ELR (cell line): ENCODE measurements around the gene LEF1.
A peak's percentile ranks its signal among the peaks of the same experiment; 100 is the strongest.
"Not testable (repeated sequence)": the region's sequence is repeated elsewhere in the genome, so short reads cannot be mapped to it uniquely, and the experiment has no call there.

Source experiments
- DNase-seq: peaks from one replicate; pipeline ENCODE4 v3.0.0-alpha.2; 2015; ENCODE audit warnings: low read depth

LEF1 gene

DNA sequence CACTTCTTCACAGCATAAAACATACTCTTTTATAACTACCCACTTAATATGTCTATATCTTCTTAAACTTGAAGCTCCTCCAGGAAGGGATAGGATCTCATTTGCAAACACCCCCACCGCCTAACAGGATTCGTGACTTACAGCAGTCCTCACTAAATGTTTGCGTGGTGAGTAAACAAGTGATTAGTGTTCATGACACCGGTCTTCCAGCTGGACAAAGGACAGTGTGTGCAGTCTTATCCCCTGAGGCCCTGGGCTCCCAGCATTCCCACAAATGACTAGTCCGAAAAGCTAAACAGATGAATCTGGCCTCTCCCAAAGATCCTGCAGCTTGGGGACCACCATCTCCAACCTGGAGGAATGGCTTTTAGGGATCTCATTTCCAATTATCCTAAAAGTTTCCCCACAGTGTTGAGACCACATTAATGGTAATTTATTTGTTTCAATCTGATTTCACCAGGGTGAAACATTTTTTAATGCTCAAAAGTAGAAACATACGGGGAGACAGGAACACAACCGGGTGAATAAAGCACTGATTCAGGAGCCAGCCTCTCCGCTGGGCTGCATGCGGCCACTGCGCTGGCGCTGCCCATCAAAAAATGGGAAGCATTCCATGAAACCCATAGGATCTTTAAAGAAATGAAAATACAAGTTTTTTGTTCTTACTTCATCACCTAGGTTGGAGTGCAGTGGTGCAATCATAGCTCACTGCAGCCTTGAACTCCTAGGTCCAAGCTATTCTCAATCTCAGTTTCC, 109.9 kb downstream of the LEF1 start:
- peak; percentile 97 for DNase-seq

DNA sequence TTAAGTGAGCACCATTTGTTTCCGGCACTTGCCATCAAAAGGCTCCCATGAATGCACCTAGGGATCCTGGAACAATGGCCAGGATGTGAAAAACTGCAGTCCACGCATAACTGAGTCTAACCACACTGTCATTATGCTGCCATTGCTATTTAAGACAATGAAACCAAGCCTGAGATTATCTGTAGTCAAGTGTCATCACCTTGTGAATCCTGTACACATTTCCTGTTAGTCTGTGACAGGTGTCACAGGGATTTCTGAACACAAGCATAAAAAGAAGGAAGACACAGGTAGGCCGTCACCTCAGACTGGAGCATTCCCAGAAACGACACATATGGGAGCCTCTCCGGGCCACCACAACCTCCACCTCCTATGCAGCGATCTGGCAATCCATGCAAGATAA, 112.3 kb downstream of the LEF1 start:
- DNase-seq: no peak

DNA sequence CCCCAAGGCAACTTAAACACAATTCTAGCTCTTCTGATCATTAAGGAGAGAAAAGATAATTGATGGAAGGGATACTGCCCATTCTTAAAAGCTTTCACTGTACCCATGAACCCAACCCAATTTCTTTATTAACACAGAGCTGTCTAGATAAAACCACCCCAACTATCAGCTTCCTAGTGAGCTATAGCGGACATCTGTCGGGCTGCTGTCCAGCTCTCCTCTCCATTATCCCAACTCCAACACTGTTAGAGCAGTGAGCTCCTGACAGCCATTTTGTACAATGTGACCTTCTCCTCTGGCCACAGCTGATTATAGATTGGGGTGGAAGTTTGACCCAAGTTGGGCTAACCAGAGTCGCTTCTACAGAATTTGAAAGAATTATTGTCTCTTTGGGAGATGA, 112.9 kb downstream of the LEF1 start:
- DNase-seq: no peak

DNA sequence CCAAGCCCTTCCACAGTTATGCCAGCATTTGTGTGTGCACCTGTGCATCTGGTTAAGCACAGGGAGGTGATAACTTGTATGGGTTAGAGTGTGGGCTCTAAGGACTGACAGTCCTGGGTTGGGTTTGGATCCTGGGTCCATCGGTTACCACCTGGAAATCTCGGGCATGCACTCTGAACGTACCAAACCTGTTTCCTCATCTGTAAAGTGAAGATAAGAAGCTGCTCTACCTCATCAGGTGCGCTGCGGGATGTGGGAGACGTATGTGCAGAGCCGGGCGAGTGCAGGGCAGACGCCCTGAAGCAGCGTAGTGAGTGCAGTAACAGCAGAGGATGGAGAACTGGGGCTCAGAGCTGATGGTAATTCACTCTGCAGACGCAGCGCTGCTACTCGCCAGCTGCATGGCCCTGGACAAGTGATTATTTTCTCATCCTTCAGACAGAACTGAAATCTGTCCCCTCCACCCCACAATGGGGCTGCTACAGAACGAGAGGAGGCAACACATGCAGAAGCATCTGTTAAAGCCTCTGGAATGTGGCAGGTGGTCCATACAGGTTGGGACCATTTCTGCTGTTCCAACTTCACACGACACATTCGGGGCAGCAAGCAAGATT, 114.6 kb downstream of the LEF1 start:
- no peak for DNase-seq

DNA sequence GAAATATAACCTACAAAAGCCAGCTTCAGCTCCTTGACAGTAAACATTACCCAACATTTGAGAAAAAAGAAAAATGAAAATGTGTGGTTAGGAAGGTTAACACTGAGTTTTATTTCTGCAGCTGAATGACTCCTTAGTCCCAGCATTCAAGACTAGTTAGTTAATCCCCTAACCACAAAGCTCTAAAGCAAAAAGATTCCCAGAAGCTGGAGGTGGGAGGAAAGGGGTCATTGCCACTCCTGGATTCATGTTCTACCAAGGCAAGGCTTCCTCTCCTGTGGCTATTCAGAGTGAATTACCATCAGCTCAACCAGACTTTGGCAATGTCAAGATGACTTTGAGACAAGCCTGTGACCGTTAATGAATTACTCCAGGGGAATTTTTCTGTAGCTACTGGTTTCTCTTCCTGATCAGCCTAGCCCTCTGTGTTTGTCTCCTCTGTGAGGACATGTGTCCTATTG, 115.5 kb downstream of the LEF1 start:
- DNase-seq: no peak

DNA sequence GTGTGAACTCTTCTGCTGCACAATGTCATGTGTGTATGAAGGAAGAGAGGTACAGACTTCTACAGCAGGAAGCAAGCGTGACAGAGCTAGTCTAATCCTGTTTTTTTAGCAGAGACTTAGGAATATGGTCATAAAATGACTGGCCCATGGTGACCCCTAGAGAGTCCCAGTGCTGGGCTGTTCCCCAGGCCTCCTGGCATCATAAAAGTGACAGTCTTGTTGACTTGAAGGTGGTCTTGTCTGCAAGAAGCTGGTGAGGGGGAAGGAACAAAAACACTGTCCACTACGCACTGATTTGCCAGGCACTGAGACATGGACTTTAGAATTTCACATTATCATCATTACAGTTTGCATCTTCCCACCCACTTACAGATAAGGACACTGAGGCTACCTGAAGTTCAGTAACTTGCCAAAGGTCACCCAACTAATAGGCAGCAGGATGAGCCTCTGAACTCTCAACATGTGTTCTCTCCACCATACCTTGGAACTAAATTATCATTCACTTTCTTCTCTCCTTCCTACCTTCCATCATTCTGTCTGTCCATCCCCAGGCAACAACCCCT, 116.1 kb downstream of the LEF1 start:
- no peak for DNase-seq

DNA sequence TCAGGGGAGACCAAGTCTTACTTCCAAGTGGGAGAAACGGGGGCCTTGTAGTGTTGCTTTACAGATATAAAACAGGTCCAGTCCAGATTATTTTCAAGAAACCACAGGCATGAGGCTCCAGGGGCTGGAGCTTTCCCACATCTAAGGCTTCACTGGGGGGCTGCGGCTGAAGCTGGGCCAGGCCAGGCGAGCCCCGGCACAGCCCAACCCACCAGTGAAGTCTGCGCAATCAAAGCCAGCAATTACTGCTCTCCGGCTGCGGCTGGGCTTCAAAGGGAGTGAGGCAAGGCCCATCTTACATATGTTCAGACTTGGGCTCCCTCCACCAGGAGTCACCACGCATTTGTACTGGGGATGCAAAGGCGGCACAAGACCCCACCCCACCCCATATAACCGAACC, 117.4 kb downstream of the LEF1 start:
- DNase-seq: no peak

DNA sequence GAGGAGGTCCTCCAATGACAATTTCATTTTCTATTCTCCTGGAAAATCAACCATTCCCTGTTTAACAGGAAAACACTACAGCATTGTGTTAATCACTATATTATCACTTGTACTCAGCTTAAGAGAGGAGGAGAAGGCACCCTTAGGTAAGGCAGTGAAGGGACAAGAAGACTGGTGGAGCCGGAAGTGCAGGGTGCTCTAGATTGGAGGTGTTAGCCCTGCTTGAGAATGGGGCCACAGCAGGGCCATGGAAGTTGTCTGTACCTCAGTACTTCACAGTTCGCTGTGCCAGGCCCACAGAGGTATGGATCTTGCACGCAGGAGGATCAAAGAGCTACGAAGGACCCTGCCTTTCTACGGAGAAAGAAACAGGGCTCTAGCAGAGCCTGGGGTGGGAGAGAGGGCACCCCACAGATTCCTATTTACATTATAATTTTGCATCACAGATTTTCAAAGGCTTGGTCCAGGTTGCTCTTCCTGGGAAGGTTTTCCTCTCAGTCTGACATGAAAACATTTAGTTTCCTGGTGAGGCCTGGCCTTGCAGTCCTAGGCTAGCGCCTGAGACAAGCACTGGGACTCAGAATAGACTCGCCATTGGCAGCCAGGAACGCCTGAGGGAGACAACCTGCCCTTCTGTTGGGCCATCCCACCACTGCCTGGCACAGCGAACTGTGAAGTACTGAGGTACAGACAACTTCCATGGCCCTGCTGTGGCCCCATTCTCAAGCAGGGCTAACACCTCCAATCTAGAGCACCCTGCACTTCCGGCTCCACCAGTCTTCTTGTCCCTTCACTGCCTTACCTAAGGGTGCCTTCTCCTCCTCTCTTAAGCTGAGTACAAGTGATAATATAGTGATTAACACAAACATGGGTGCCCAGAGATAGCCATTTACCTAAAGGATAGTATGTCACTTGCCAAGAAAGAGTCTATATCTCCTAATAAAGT, 118.3 kb downstream of the LEF1 start:
- DNase-seq: not testable (repeated sequence)

DNA sequence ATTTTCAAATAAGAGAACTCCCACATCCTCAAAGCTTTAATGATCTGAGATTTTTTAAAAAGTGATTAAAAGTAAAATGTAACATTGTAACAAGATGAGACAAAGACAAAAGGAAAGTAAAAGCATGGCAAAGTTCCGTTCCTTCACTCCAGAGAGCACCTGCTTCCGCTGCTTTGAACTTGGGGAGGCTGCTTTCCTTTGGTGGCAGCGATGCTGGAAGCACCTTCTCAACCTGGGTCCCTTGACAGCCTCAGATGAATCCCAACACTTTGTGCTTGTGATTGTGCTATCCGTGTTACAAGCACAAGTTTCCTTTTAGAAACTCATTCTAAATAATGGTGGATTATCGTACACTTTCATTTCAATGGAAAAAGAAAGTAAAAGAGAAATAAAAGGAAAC, 119.3 kb downstream of the LEF1 start:
- DNase-seq: no peak

DNA sequence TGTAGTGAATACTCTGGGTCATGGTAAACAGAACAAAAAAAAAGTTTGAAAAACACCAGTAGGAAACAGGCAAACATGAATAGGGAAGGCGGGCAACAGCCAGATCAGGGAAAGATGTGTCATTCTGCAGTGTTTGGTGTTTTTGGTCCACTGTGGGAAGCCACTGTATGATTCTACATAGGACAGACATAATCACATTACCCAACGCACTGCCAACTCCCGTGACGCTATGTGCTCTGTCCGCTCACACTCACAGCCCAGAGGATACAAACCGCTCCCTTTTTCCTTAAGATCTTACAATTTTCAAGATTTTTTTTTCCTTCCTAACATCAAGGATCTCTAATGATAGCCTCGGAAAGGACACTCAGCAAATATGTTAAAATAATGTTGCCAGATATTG, 119.7 kb downstream of the LEF1 start:
- no peak for DNase-seq

DNA sequence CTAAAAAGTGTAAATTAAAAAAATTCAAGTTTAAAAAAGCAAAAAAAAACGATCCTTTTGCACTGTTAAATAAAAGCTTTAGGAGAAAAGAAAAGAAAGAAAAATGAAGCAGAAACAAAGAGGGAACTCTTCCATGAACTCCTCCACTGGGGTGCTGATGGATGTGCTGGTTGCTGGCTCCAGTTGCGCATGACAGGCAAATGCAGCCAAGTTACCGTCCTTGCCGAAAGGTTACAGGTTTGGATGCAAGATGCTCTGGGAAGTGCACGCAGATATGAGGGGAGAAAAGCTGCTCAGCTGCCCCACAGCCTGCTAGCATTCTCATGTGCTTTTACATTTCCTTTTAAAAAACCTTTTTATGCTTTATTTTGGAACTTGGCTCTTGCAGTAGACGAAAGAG, 120.6 kb downstream of the LEF1 start:
- no peak for DNase-seq

DNA sequence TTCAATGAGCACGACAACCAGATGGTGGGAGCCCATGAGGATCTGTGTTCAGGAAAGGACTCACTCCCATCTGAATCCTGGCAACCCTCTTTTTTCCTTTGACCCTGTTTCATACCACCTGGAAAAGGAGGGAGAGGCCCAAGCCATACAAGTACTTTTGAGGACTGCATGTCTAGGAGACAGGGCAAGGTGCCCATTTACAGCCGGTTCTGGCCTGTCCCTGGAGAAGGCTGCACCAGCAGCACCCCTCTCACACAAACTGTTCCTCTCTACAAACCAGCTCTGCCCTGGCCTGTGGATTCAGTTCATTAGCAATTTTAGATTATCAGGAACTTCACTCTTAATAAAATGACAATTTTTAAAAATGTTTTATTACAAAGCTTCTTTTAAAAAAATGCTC, 121.5 kb downstream of the LEF1 start:
- DNase-seq: no peak

DNA sequence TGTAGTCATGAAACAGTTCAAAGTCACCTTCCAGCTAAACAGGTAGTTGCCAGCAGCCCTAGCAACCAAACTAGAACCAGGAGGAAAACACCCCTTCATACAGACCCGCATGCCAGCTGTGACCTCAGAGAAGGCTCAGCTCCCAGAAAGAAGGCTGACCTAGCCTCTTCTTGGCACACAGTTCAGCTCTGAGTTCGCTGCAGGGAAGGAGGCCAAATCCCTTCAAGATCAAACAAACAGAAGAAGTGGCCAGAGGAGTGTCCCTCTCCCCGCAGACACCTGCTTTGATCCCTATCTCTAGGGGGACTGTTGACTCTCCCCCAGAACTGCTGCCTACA, 123.1 kb downstream of the LEF1 start:
- DNase-seq: no peak

DNA sequence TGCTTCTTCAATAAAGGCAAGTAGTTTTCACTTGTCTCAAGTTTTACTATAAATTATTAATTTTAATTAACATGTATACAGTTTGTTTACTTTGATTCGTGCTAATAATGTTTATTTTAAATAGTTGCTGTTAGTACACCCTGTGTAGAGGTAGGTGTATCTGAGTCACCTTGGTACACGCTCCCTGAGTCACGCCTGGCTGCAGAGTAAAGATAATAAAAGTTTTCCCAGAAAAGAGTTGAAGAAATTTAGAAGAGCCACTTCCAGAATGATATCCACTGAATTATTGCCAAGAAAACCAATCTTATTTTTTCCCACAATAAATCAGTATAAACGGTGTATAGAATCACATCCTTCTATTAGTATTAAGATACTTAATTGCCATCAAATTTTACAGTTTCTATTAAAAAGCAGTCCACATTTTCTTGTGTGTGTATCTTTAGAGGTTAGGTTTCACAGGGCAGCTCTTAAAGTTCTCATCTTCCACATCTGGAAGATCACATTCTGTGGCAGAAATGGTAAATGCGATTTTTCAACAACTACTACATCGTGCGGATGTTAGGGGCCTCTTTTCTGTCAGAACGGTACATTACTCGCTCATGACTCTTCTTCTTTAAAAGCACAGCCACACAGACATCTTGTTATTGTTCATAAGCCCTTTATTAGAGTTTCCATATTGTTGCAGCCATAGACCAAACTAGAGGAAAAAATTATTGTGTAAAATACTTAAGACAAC, 123.6 kb downstream of the LEF1 start:
- DNase-seq: peak; percentile 54

DNA sequence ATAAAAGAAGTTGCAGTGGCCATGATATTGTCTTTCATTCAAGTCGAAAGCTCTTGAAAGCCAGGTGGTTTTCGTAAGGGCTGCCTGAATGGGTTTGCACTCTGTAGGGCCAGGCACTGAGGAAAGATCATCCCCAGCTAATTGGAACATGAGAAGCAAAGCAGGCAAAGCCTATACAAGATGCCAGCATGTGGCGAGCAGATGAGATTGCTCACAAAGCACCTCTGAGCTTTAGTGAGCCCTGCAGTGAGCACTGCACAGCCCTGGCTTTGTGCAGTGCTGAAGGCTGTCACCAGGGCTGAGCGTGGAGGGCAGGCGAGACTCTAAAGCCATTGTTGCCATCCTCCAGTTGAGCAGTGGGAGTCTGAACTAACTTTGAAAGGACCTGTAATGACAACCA, 125.2 kb downstream of the LEF1 start:
- no peak for DNase-seq

DNA sequence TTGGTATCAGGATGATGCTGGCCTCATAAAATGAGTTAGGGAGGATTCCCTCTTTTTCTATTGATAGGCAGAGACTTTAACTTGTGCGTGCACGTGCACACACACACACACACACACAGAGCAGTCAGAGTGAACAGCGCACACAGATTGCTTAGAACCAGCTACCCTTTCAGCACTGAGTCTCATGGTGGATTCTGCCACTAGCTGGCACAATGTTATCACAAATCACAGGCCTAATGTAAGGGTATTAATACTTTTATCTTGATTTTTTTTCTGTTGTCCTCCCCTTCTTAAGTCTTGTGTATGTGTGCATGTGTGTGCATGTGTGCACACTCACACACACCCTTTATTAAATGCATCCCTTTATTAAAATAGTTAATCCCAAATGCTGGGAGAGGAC, 125.8 kb downstream of the LEF1 start:
- no peak for DNase-seq

DNA sequence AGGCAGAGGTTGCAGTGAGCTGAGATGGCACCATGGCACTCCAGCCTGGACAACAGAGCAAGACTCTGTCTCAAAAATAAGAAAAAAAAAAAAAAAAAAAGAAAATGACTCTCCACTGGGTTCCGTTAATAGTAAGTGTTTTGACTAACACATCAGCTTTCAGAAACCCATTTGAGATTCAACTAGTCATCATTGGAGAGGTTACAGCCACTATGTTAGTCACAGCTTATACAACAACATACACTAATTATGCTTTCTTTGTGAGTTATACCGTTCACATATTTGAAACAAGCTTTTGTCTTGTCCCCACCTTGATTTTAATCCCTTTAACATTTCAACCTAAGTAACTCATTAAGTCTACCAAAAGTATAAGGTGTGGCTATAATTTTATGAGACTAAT, 130.8 kb downstream of the LEF1 start:
- DNase-seq: peak; percentile 17

DNA sequence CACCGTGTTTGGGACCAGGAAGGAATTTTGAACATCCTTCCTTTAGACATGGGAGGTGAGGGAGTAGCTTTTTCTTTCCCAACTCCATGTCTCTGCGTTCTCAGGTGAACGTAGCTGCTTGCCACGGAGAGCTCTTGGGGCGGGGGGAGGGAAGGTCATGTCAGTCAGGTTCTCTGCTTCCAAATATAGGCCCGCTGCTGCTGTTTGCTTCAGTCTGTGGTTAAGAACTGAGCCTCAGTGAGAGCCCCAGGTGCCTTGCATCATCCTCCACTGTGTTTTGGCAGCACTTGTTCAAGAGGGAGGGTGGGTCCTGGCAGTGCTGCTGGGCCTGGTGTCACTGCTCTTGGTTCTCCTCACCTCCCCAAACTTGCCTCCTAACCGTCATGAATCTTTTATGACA, 132.5 kb downstream of the LEF1 start:
- no peak for DNase-seq

DNA sequence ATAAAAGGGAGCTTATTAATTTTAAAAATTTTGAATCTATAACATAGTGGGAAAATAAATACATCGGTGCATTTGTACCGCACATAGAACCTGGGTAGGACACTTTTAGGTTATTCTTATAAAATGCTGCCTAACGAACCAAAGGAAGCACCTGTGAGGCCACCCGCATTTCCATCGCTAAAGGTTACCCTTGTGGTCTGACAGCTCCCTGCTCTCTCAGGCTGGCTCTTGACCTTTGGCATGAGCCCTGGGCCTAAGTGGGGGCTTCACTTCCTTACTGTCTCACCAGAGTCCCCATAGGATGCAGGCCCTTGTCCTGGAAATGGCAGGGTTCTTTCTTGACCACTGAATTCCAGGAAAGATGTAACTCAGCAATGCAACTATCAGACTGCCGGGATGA, 133.0 kb downstream of the LEF1 start:
- no peak for DNase-seq

DNA sequence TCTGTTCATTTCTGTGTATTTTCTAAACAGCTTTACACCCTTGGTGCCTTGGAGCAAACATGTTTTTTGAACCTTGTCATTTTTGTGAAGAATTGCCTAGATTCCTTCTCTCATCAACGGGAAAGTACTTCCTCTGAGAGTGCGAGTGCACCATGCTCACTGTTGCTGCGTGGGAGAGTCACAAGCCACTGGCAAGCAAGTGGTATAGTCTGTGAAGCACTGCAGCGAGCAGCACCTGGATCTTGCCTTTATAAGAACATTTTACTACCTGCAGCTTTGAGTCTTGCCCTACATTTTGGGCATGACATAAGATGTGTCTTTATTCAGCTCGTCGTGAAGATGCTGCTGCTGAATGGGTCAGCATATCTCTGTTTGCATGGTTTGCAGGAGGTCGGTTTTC, 134.2 kb downstream of the LEF1 start:
- DNase-seq: no peak

DNA sequence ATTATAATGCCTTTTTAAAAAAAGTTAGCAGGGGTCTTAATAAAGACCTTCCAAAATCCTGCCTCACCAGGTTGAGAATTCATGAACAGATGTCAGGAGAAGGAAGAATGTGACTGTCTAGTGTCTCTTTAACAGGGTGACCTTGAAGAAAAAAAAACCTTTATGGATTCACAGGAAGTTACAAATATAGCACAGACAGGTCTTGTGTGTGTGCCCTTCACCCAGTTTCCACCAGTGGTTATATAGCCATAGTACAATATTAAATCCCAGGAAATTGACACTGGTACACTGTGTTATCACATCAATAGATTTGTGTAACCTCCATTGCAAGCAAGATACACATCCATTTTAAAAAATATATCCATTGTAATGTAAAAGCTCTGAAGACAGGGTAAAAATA, 135.4 kb downstream of the LEF1 start:
- DNase-seq: no peak
